RWPE1 (cell line): ENCODE data around the gene AQP4.
A peak's percentile ranks its signal among the peaks of the same experiment; 100 is the strongest.

Source experiments
- CTCF ChIA-PET: fragments of 350-600 bp; sonication (Branson Sonifier 250); formaldehyde crosslinking; extraction: SDS; loops from one replicate; lab custom pipeline; 2021; lab: Yijun Ruan, JAX
- POLR2A ChIA-PET: fragments of 400-600 bp; formaldehyde crosslinking; extraction: SDS; loops from one replicate; lab custom pipeline; 2020; ENCODE audit warnings: antibody characterized with exemption; ENCODE audit not compliant: low non-redundant PET; lab: Yijun Ruan, JAX
- DNase-seq: peaks from one replicate; pipeline ENCODE4 v3.0.0; 2012; ENCODE audit warnings: low spot score
- H3K27ac ChIP-seq: fragments of 450-650 bp; 2 replicates; pipeline ENCODE4 v1.5.1; 2017
- CTCF ChIP-seq: fragments of 450-650 bp; conservative IDR thresholded peaks from 2 replicates; pipeline ENCODE4 v1.5.1; 2017; ENCODE audit warnings: low read depth, mild to moderate bottlenecking

Gene AQP4

GRCh38 chr18:26812462-26812861 lies 53.0 kb downstream of the AQP4 start:
- no peak overlapping the region for H3K27ac ChIP-seq
- ChIA-PET POLR2A (no interaction called here), CTCF (interaction anchor here (0.7 kb wide), 1 partner anchor 30 kb away, joined by 3 read pairs; no protein-coding TSS in a partner anchor)
- no peak for DNase-seq
- TF ChIP-seq CTCF: no peak

- TF ChIP-seq CTCF: no peak
- no peak overlapping the region for H3K27ac ChIP-seq
- ChIA-PET CTCF (interaction anchor here (0.6 kb wide), 1 partner anchor 338 kb away, joined by 3 read pairs; no protein-coding TSS in a partner anchor), POLR2A (no interaction called here)
- no peak for DNase-seq
Measured at GRCh38 chr18:26809346-26809745, 56.2 kb downstream of the AQP4 start.

GRCh38 chr18:26806224-26806623 lies 59.3 kb downstream of the AQP4 start:
- no peak for TF ChIP-seq CTCF
- ChIA-PET CTCF (no interaction called here), POLR2A (no interaction called here)
- no peak overlapping the region for H3K27ac ChIP-seq
- no peak for DNase-seq

- DNase-seq: no peak
- POLR2A ChIA-PET: no interaction called here
- CTCF ChIA-PET: no interaction called here
- H3K27ac ChIP-seq: no peak overlapping the region
- 0 out of 2 replicates have a peak, but pooled peaks have one; percentile 7 for TF ChIP-seq CTCF
Measured at GRCh38 chr18:26804519-26804918, 61.0 kb downstream of the AQP4 start.

- CTCF ChIA-PET: interaction anchor here (0.6 to 0.7 kb wide), 2 partner anchors 510 to 859 kb away, joined by 3 to 9 read pairs; no protein-coding TSS in a partner anchor
- POLR2A ChIA-PET: no interaction called here
- no peak for DNase-seq
- TF ChIP-seq CTCF: no peak
- no peak overlapping the region for H3K27ac ChIP-seq
Measured at GRCh38 chr18:26803643-26804042, 61.9 kb downstream of the AQP4 start.

GRCh38 chr18:26802330-26803200 lies 62.9 kb downstream of the AQP4 start:
- ChIA-PET POLR2A (no interaction called here), CTCF (no interaction called here)
- DNase-seq: no peak
- TF ChIP-seq CTCF: no peak
- H3K27ac ChIP-seq: no peak overlapping the region
